Activated naive CD4-positive, alpha-beta T cell treated with Interleukin-2 at 50 U/mL for 16 hours (primary cell): ENCODE measurements around the gene GNG2.

Source experiments
- DNase-seq: peaks from one replicate; pipeline ENCODE4 v3.0.0-alpha.2; 2020

GNG2 gene

DNA sequence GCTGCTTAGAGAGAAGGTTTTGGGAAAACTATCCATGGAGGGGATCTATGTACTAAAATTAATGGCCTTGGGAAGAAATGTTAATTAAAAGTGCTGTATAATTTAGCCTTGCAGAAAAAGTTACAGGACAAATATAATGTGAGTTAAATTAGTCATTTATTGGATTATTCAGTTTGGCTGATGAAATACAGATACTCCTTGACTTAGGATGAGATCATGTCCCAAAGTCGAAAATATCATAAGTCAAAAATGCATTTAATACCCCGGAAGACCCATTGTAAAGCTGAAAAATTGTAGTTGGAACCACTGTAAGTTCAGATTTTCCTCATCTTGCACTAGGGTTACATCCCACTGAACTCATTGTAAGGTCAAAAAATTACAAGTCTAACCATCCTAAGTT is 138.7 kb downstream of the GNG2 start:
- no peak for DNase-seq

DNA sequence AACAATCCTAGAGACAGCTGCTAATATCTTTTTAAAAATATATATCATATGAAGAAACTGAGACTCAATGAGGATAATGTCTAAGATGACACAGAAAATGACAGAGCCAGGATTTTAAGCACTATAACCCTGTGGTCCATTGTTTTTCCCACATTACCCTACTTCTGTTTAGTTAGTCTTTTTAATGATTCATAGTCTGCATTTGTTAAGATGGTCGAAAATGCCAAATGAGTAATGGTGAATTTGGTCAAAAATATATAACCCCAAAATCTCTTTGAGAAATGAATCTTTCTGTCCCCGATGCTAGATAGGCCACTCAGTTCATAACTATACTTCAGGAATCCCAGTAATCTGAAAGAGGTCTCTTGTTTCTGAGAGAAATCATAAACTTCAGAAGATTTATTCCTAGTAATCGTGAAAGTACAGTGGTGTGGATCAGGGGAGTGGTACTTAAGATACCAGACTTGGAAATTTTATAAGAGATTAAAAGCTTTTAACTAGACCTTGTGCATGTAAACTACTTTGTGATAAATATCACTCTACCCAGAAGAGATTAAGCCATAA is 139.7 kb downstream of the GNG2 start:
- no peak for DNase-seq

DNA sequence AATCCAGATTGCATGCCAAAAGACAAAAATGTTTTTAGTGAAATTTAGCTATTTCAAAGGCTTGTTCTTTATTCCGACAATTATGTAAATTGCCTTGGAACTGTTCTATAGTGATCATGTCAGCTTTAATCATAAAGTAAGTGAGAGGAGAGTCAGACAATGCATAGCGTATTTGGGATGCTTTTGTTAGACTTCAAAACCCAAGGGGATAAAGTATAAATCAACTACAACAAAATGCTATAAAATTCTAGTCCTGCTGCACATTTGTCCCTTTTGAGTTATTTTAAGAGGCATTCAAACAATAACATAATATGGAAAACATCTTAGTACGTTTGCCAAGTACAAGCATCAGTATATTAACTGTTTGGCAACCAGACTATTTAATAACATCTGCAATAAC is 140.3 kb downstream of the GNG2 start:
- DNase-seq = no peak

DNA sequence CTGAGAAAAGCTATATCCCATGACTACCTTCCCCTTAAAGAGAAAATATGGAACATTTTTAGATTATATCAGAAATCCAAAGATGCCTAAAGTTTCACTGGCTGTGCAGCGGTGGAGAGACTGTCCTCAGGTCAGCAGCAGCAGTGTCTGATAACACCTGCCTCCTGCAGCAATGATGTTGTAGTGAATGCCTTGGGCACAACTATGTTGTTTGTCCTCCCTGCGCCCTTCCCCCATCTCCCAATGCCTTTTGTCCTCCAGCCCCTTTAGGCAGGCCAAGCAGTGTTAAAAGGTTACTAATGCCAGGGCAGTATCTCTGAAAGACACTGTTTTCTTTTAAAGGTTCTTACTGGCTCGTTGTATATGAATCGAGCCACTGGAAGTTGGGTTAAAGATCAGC is 142.1 kb downstream of the GNG2 start:
- no peak for DNase-seq

DNA sequence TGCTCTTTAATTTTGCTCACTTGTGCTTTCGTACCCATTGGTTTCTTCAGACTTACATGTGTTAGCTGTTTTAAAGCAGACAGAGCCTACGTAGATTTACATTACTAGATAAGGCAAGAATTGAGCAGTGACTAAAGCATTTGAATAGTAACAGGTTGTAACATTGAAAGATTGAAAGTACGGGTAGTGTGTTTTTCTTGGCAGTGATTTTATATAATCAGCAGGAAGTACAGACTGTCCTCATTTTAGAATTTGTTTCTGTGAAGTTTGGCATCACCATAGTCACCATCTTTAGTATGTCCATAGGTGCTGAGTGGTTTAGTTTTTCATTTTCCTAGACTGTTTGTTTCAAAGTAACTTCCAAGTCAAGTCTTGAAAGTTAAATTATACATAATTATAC is 142.9 kb downstream of the GNG2 start:
- DNase-seq = no peak

DNA sequence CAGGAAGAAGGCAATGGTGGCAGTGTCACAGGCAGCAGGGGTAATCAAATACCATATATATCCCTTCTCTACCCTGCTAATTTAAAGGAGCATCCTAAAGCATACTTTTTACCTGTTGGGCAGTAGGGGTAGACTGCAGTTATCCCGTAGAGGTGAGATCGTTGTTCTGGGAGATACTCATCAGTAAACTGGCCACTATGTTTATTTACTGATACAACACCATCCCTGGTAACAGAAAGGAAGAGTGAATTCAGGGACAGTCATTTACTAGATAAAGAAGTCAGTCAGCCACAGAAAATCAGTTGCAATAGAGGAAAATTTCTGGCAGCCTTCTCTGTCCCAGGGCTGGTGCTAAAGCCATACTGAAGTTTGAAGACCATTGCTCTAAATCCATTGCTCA is 145.2 kb downstream of the GNG2 start:
- no peak for DNase-seq

DNA sequence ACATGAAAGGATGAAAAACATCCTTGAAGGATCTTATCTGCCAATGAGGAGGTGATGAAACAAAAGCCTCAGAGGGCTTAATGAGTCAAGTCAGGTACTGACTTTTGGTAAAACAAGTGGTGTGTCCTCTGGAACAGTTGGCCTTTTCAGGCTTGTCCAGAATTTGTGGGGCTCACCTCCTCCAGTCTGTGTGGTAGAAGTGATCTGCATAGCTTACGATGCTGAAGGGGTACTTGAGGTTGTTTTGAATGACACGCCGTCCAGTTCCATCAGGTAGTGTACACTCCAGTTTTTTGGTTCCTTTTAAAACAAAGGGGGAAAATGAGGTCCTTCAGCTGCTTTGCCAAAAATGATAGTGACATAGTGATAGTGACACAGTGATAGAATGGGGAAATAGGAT is 145.9 kb downstream of the GNG2 start:
- no peak for DNase-seq

DNA sequence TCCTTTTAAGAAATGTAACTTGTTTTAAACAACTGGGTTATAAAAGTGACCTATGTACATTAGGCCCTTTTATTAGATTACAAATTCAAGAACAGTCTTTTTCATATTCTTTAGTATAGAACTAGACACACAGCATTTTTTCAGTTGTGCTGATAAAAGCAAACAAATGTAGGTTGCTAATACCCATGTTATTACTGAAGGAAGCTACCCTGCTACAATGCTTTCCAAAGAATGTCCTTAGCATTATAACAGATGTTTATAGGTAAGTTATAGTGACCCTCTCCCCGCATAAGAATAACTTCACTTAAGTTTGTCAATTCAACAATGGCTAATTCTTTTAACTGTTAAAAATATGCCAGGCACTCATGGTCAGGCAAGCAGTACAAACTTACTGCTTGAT is 146.8 kb downstream of the GNG2 start:
- no peak for DNase-seq

DNA sequence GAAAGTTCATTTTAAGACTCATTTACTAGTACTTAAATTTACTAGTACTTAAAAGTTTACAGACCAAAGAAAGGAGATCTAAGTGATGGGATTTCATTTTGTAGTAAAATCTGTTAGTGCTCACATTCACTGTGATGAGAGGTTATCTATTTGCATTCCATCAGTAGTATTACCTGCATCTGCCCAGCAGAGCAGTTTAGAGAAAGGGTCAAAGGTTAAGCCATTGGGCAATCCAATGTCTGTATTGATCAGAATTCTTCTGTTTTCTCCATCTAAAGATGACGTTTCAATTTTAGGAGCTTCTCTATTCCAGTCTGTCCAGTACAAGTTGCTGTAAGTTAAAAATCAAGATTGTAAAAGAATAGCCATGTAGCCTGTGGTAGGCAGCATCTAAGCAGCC is 147.2 kb downstream of the GNG2 start:
- no peak for DNase-seq

DNA sequence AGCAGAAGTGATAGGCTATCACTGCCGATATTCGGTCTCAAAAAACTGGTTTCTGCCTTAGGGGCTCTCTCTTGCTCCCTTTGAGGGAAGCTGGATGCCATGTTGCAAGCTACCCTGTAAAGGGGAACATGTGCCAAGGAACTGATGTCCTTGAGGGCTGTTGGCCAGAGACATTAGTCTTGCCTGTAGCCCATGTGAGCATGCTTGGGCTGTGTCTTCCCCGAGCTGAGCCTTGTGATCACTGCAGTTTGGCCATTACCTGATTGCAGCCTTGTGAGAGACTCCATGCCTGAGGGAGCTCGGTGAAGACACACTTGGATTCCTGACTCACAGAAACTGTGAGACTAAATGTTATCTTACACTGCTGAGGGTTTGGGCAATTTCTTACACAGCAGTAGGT is 147.7 kb downstream of the GNG2 start:
- no peak for DNase-seq

DNA sequence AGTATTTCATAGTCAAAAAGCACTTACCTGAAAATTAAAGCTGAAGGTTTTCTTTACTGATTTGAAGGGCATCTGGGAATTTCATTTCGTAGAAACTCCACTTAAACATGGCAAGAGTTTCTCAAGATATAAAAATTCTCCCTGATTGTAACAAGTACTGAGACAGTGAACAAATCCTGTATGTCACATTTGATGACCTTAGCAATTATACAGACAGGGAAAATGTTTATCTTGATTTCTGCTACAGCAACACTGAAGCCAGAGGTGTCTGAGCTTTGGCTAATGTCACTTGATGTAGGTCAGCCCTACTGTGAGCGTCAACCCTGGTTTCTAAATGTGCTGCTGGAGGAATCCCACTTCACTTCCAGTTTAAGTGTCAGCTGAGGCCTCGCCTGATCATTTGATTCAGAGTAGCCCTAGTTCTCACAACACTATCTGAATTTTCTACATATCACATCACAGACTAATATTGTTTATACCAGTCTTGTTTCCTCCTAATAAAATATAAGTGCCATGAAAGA is 149.8 kb downstream of the GNG2 start:
- DNase-seq = no peak

DNA sequence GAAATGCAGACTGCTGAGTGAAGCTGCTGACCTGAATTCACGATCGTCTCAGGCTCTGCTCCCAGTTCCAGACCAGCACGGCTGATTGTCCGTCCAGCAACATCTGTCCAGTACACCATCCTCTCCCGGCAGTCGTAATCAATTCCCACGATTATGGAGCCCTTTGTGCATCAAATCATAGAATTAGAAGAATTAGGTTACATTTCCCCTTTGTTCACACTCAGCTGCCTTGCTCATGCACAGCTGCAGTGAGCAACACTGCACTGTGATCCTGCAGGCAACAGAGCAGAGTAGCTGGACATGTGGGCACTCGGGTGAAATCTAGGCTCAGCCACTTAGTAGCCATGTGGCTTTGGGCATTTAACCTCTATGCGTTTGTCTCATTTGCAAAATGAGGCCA is 151.1 kb downstream of the GNG2 start:
- DNase-seq = no peak

DNA sequence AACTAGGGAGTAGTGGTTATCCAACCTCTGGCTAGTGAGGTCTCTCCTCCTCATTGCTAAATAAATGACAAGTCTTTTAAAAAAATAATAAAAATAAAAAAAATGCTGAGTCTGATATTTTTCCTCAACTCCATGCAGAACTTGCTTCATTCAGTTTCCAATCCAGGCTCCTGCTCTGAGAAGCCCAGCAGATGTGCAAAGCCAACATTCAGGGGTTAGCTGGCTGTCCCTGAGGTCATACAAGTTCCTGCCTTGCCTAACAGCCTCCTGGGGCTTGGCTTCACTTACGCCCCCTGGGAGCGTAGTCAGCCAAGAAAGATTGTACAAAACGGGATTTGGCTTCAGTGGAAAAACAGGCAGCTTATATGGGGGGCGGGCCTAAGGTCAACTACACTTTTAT is 152.2 kb downstream of the GNG2 start:
- no peak for DNase-seq

DNA sequence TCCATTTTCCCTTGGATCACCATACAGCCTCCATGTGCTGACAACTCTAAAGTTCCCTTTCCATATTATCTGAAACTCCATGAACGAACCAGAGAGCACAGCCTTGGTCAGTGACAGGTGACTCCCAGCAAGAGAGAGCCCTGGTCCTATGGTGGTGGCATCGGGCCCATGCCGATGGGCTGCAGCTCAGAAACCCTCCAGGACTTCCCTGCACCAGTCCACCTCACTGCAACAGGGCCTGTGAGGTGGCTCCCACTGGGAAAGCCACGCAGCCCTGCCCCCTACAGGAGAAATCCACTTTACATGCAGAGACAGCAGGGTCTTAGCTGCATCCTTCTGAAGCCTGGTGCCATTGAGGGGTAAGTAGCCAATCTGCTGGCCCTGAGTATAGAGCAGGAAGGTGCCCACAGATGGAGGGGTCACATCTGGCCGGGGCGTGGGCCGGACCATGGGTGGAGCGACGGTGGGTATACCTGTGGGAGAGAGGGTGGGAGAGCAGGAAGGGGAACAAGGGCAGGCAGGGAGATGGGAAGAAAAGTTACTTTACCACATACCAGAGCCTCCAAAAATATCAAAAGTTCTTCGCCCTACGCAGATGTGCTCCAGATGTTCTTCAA is 153.7 kb downstream of the GNG2 start:
- no peak for DNase-seq

DNA sequence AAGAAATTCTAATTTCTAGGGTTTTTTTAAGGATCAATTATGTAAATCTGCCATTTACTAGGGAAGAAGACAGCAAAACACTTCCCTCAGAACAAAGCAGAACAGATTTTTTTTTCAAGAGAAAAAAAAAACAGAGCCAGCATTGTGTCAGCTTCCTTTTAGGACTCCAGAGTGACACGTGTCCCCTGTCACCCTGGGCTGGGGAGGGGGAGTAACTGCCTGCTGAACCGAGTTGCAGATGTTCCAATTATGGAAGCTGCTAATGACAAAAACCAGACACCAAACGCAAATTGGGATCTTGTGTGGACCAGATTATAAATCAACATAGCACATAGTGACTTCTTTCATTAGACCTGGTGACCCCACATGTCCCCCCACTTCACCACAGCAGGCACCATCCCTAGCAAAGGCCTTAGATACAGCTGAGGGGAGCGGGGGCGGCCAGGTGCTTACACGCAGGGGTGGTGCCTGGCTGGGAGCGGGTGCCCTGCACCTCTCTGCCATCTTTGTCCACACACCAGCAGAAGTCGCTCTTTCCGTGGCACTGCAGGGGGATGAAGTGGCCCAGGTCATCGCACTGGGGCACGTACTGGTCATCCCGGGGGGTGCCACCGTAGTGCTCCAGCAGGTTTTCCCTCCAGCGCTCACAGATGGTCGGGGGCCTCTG is 154.3 kb downstream of the GNG2 start:
- DNase-seq = no peak

DNA sequence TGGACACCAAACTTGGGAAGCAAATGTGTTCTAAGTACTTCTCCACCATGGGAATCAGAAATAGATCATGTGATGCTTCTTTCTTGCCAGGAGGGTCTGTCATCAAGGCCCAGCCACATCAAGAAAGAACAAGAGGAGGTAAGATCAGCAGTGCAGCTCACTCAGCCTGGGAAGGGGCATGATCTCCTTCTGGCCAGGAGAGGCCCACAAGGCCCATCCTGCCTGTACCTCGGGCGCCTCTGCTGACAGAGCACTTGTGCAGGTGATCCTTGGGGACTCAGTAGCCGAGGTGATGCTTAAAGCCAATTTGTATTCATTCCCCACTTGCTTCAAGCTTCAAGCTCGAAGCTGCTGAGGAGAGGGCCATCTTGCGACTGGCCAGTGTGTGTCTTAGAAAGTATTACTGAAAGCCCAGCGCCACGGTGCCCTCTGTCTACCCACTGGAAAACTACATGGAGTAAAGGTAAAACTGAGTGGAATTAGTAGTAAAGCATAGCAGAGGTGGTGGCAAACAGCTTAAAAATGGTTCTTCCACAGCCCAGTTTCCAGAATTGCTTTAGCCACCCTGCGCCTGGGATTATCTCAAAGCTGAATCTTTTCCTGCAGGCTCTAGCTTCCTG is 155.1 kb downstream of the GNG2 start:
- DNase-seq = no peak

DNA sequence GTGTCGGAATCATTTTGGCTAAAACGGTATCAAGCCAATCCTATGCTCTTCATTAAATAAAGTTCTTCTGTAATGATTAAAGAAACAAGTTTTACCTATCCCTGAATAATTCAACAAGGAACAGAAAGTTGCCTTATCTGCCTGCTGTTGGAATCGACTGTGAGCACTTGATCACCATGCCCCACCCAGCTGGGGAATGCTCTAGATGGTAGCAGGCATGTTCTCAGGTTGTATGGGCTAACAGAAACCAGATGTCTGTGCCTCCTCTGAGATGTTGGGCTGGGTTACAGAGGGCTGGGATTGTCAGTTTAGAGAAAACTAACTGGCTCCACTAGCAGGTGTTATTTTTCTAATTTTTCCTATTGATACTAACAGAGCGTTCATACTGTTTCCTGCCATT is 157.8 kb downstream of the GNG2 start:
- DNase-seq = no peak

DNA sequence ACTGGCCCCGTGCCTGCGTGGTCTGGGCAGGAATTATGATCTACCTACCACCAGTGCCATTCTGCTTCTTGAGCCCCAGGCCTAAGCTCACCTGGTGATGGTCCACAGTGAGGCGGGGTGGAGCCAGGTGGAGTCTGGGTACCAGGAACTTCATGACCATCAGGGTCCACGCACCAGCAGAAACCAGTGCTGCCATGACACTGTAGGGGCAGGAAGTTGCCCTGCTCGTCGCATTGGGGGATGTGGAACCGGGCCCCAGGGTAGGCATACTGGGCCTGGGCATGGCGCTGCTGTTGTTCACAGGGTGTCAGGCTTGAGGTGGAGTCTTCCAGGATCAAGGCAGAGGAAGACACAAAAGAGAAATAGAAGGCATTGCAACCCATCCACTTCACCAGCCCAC is 158.6 kb downstream of the GNG2 start:
- no peak for DNase-seq
